BJ (cell line): ENCODE data around the gene ZNF445. TPM values are rescaled to one million over a fixed set of nuclear protein-coding genes. Genes with fewer than 3 reads are reported as not detected.

ENCODE experiments used
- CTCF ChIA-PET: fragments of 350-600 bp; formaldehyde crosslinking; extraction: SDS; loops from one replicate; lab custom pipeline; 2021; ENCODE audit warnings: antibody characterized with exemption, inconsistent platforms; lab: Yijun Ruan, JAX
- POLR2A ChIA-PET: fragments of 300-600 bp; sonication (Branson Sonifier 250); formaldehyde crosslinking; extraction: SDS; loops from one replicate; lab custom pipeline; 2021; ENCODE audit warnings: antibody characterized with exemption; lab: Charles Lee
- DNase-seq: peaks from one replicate; pipeline ENCODE4 v3.0.0-alpha.2; 2011; ENCODE audit warnings: low read depth
- H3K27me3 ChIP-seq: 2 replicates; pipeline ENCODE4 v1.6.0; 2011; ENCODE audit warnings: low read length; ENCODE audit not compliant: control insufficient read depth, insufficient read depth
- H3K36me3 ChIP-seq: 2 replicates; pipeline ENCODE4 v1.5.1; 2011; ENCODE audit warnings: low read length; ENCODE audit not compliant: control insufficient read depth, insufficient read depth
- H3K4me3 ChIP-seq: 2 replicates; pipeline ENCODE4 v1.5.1; 2011; ENCODE audit warnings: low read depth, mild to moderate bottlenecking, control low read depth, low read length
- CTCF ChIP-seq: IDR thresholded peaks from 2 replicates; pipeline ENCODE4 v1.5.1; 2011; ENCODE audit warnings: low read depth, mild to moderate bottlenecking, control low read depth, inconsistent platforms, low read length, moderate library complexity; ENCODE audit not compliant: insufficient read depth
- polyA plus RNA-seq: library from polyadenylated mRNA; depleted of rRNA; stranded (reverse); fragments of >200 nt; gene quantifications from 2 replicates; pipeline ENCODE4 v1.2.3, GENCODE V29; 2011

The ZNF445 gene
- polyA plus RNA-seq, 1 experiment, result 2.7 TPM

GRCh38 chr3:44427683-44428082, 49.8 kb downstream of the ZNF445 start:
- Histone ChIP-seq H3K36me3 (no peaks in the 10 kb centered on the region), H3K27me3 (peaks cover 2% of the 10 kb centered on the region; the same call in 1 of the 2 replicates), H3K4me3 (no peak overlapping the region)
- POLR2A ChIA-PET, result no interaction called here
- no peak for TF ChIP-seq CTCF
- CTCF ChIA-PET, result interaction anchor here (0.6 kb wide), 1 partner anchor 1225 kb away, joined by 3 read pairs; no protein-coding TSS in a partner anchor
- no peak for DNase-seq

DNA sequence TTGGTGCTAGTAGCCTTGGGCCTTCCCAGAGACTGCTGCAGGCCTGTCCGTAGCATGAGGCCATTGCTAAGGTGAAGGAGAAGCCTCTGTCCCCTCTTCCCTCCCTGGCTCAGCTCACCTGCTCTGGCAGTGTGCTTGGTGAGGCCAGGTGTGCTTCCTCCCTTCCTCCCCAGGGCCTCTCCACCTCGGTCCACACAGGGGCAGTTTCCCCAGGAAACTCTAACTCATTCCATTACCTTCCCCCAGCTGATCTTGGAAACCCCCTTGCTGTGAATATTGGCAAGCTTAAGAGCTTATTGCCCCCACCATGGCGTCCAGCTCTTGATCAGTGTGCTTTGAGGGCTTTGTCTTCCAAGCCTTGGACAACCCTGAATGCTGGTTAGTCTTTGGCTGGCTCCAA, 52.7 kb downstream of the ZNF445 start:
- no peaks in the 10 kb centered on the region for H3K36me3 ChIP-seq
- no peak for TF ChIP-seq CTCF
- no peak for DNase-seq
- CTCF ChIA-PET, result no interaction called here
- POLR2A ChIA-PET, result no interaction called here
- no peak overlapping the region for H3K4me3 ChIP-seq
- peaks cover 2% of the 10 kb centered on the region; the same call in 1 of the 2 replicates for H3K27me3 ChIP-seq

DNA sequence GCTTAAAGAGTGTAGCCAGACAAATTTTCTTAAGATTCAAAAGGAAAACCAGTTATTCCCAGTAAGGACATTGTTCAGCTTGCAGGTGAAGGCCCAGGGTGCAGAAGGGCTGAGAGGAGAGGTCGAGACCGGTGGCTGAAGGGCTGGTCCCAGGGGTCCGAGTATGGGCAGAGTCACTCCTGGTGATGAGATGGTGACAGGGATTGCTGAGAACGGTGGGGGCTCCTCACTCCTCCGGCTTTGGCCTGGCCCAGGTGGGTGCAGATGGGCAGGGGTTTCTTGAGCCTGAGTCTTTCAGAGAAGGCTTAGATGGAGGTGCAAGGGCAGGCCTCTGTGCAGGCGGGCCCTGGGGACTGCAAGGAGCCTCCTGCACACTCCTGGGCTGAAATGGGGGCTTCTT, 56.2 kb downstream of the ZNF445 start:
- CTCF ChIA-PET, result interaction anchor here (0.6 kb wide), 1 partner anchor 419 kb away, joined by 3 read pairs; no protein-coding TSS in a partner anchor
- DNase-seq, result no peak
- H3K36me3 ChIP-seq, result no peaks in the 10 kb centered on the region
- POLR2A ChIA-PET, result no interaction called here
- no peak for TF ChIP-seq CTCF
- H3K27me3 ChIP-seq, result peaks cover 2% of the 10 kb centered on the region; the same call in 1 of the 2 replicates
- H3K4me3 ChIP-seq, result no peak overlapping the region

DNA sequence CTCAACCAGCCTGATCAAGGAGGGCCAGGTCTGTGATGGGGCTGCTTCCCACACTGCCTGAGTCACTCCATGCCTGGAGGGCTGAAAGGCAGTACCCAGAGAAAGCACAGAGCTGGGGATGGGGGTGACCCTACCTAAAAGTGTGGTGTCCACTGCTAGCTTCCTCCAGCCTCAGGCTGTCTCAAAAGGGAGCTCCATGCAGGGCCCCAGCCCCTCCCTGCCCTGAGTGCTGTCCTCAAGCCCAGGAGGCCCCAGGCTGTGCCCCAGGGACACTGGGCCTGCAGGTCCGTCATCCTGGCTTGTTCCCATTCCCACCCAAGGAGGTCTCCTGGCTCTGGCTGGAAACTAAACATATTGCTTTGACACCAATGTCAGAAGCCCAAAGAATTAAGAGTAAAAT, 56.8 kb downstream of the ZNF445 start:
- ChIA-PET POLR2A (no interaction called here), CTCF (interaction anchor here (0.6 kb wide), 2 partner anchors 63 to 419 kb away, joined by 3 read pairs; no protein-coding TSS in a partner anchor)
- Histone ChIP-seq H3K4me3 (no peak overlapping the region), H3K27me3 (peaks cover 2% of the 10 kb centered on the region; the same call in 1 of the 2 replicates), H3K36me3 (no peaks in the 10 kb centered on the region)
- TF ChIP-seq CTCF, result no peak
- no peak for DNase-seq

DNA sequence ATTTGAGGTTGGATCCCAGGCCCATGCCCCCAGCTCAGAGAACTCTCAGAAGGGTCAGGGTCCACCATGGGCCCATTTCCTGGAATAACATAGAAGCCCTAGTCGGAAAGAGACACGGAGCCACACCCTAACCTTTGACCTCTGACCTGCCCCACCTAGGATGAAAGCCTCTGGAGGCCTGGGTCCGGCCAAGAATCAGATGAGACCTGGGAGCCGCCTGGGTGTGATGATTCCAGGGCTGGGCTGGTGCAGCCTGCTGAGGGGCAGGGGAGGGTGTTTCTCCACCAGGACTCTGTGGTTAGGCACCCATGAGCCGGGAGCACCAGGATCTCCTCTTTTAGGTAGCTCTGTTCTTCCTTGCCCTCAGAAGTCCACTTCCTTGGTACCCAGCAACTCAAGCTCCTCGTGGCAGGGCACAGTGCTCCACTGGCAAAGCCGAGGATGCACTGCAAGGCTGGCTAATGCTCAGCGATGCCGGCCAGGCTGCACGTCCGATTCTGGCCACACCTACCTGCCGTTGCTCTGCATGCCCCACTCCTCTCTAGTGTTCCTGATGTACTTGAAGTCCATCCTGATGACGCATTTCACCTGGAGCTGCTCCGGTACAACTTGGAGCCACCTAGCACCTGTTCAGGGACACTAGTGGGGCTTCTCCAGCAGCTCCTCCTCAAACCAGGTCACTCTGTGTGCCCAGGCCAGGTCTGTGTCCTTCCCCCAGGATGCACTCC, 57.4 kb downstream of the ZNF445 start:
- Histone ChIP-seq H3K36me3 (no peaks in the 10 kb centered on the region), H3K4me3 (no peak overlapping the region), H3K27me3 (peaks cover 2% of the 10 kb centered on the region; the same call in 1 of the 2 replicates)
- ChIA-PET POLR2A (no interaction called here), CTCF (interaction anchor here (0.6 kb wide), 1 partner anchor 62 kb away, joined by 3 read pairs; no protein-coding TSS in a partner anchor)
- TF ChIP-seq CTCF, result no peak
- no peak for DNase-seq
